K562 (cell line): ENCODE data around the gene ARHGAP25. TPM values are rescaled to one million over a fixed set of nuclear protein-coding genes. Genes with fewer than 3 reads are reported as not detected.

ENCODE experiments used
- ATF7 ChIP-seq: fragments of 450-650 bp; IDR thresholded peaks from 2 replicates; pipeline ENCODE4 v1.7.1; 2014; ENCODE audit warnings: mild to moderate bottlenecking, moderate library complexity
- BRD9 ChIP-seq: fragments of 450-650 bp; IDR thresholded peaks from 2 replicates; pipeline ENCODE4 v1.6.1; 2018; ENCODE audit warnings: low read depth; ENCODE audit not compliant: partially characterized antibody
- CBFA2T3 ChIP-seq: fragments of 450-650 bp; IDR thresholded peaks from 2 replicates; pipeline ENCODE4 v1.6.1; 2017
- CHD7 ChIP-seq: fragments of 200-600 bp; sonication (generic); IDR thresholded peaks from one replicate; pipeline ENCODE4 v1.6.1; 2012; ENCODE audit warnings: mild to moderate bottlenecking, low read depth, low read length, inconsistent platforms
- CREB3 ChIP-seq: fragments of 450-650 bp; conservative IDR thresholded peaks from 2 replicates; pipeline ENCODE4 v1.6.1; 2016; ENCODE audit warnings: missing genetic modification characterization, low read depth, mild to moderate bottlenecking, missing compliant biosample characterization, moderate library complexity
- POLR2AphosphoS2 ChIP-seq: IDR thresholded peaks from 2 replicates; pipeline ENCODE4 v1.6.1; 2012; ENCODE audit warnings: low read length, improper control_type of control experiment
- PTTG1 ChIP-seq: fragments of 450-650 bp; IDR thresholded peaks from 2 replicates; pipeline ENCODE4 v1.6.1; 2016; ENCODE audit warnings: low read depth, mild to moderate bottlenecking, missing genetic modification characterization, missing compliant biosample characterization
- SIN3B ChIP-seq: fragments of 450-650 bp; IDR thresholded peaks from 2 replicates; pipeline ENCODE4 v1.6.1; 2017; ENCODE audit warnings: low read depth, mild to moderate bottlenecking, moderate library complexity
- STAT5B ChIP-seq: fragments of 250-450 bp; sonication (Bioruptor Pico); IDR thresholded peaks from 2 replicates; pipeline ENCODE4 v1.8.0; 2021; ENCODE audit warnings: mild to moderate bottlenecking, inconsistent platforms
- TRIM24 ChIP-seq, 2 experiments: fragments of 450-650 bp; IDR thresholded peaks; 2 replicates each; pipeline ENCODE4 v1.6.1; 2016
- ZNF232 ChIP-seq: sonication (generic); formaldehyde crosslinking; IDR thresholded peaks from 2 replicates; pipeline ENCODE4 v1.8.0; 2022; ENCODE audit warnings: mild to moderate bottlenecking, missing genetic modification reagents
- polyA plus RNA-seq, 8 experiments: library from polyadenylated mRNA; depleted of rRNA in 4 of 8; stranded (reverse) in 5 of 8; unstranded in 3 of 8; fragments of >200 nt; fragmentation: Nextera tagmentation in 2 of 8; fragmentation: Illumina TruSeq in 1 of 8; extraction: Ambion mirVana in 2 of 8; extraction: Trizol in 1 of 8; gene quantifications; 2 replicates each; pipeline versions ENCODE4 v1.2.1 to v1.2.3, GENCODE V29; 2011 to 2014; ENCODE audit warnings: inconsistent platforms in 1 of 8, missing spikeins in 1 of 8
- total RNA-seq, 7 experiments: library from RNA; depleted of rRNA in 6 of 7; stranded (reverse); fragments of >200 nt in 6 of 7; fragmentation: Illumina TruSeq in 2 of 7; extraction: Trizol in 2 of 7; gene quantifications; 2 replicates each; pipeline versions ENCODE4 v1.2.1 to v1.2.3, GENCODE V29; 2011 to 2021; ENCODE audit warnings: low replicate concordance in 1 of 7
- TF ChIP-seq, protein P1 (sequence below): fragments of 200-800 bp; sonication (Bioruptor generic); IDR thresholded peaks from 2 replicates; pipeline ENCODE4 v1.6.1; 2016; ENCODE audit warnings: missing genetic modification characterization, missing compliant biosample characterization

The ARHGAP25 gene
- total and polyA plus RNA-seq, 9 of the 15 experiments (the other 6 are each of a cell fraction or from before 2014, with no cell fraction given) = 4.9 to 14.8 (median 10.7) TPM

DNA sequence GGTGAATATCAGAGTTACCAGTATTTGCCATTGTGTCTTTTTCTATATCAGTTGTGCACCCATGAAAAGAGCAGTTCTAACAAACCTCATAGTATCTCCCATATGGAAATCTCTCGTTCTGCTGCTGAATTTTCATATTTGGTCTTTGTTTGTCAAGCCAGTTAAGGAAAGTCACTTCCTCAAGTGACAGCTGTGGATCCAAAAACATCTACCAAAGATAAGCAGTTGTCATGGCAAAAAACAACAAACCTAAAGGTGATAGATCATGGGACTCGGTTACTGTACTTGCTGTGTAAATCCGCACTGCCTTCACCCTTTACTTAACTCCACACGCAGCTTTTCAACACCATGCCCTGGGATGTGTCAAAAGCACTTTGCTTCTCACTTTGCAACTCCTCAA, 119.3 kb downstream of the ARHGAP25 start (continued):
- TF ChIP-seq, protein P1, sequence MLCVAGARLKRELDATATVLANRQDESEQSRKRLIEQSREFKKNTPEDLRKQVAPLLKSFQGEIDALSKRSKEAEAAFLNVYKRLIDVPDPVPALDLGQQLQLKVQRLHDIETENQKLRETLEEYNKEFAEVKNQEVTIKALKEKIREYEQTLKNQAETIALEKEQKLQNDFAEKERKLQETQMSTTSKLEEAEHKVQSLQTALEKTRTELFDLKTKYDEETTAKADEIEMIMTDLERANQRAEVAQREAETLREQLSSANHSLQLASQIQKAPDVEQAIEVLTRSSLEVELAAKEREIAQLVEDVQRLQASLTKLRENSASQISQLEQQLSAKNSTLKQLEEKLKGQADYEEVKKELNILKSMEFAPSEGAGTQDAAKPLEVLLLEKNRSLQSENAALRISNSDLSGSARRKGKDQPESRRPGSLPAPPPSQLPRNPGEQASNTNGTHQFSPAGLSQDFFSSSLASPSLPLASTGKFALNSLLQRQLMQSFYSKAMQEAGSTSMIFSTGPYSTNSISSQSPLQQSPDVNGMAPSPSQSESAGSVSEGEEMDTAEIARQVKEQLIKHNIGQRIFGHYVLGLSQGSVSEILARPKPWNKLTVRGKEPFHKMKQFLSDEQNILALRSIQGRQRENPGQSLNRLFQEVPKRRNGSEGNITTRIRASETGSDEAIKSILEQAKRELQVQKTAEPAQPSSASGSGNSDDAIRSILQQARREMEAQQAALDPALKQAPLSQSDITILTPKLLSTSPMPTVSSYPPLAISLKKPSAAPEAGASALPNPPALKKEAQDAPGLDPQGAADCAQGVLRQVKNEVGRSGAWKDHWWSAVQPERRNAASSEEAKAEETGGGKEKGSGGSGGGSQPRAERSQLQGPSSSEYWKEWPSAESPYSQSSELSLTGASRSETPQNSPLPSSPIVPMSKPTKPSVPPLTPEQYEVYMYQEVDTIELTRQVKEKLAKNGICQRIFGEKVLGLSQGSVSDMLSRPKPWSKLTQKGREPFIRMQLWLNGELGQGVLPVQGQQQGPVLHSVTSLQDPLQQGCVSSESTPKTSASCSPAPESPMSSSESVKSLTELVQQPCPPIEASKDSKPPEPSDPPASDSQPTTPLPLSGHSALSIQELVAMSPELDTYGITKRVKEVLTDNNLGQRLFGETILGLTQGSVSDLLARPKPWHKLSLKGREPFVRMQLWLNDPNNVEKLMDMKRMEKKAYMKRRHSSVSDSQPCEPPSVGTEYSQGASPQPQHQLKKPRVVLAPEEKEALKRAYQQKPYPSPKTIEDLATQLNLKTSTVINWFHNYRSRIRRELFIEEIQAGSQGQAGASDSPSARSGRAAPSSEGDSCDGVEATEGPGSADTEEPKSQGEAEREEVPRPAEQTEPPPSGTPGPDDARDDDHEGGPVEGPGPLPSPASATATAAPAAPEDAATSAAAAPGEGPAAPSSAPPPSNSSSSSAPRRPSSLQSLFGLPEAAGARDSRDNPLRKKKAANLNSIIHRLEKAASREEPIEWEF = 0 out of 2 replicates have a peak, but pooled peaks have one; percentile 26
- TF ChIP-seq POLR2AphosphoS2 = no peak
- TF ChIP-seq STAT5B (CRISPR knock-in tag) = no peak
- TF ChIP-seq CHD7 = no peak
- peak in 1 of 2 experiments; percentile 31; a peak in 1 of 4 replicates for TF ChIP-seq TRIM24 (IDR thresholded peaks at IDR 0.05)
- peak; percentile 34; the same call in 1 of the 2 replicates for TF ChIP-seq ATF7
- TF ChIP-seq CBFA2T3 = peak; percentile 44; the same call in 1 of the 2 replicates
- no peak for TF ChIP-seq SIN3B
- no peak for TF ChIP-seq BRD9
- TF ChIP-seq ZNF232 = no peak
- TF ChIP-seq PTTG1 = no peak
- no peak for TF ChIP-seq CREB3
